Tibial nerve (tissue), 4 donors: ENCODE results near the gene EHF.

Source experiments
- EP300 ChIP-seq, 2 donors: sonication (generic); formaldehyde crosslinking; IDR thresholded peaks; one replicate each; pipeline ENCODE4 v1.6.1; 2017; ENCODE audit warnings: antibody characterized with exemption in 2 of 2, mild to moderate bottlenecking in 1 of 2
- TF ChIP-seq, protein P1 (sequence below), 5 experiments: fragments of 200-600 bp in 3 of 5; fragments of 450-650 bp in 2 of 5; sonication (generic) in 3 of 5; IDR thresholded peaks; one replicate each; pipeline ENCODE4 v1.5.1; 2016 to 2019; ENCODE audit warnings: antibody characterized with exemption in 5 of 5, mild to moderate bottlenecking in 3 of 5, moderate library complexity in 2 of 5

DNA sequence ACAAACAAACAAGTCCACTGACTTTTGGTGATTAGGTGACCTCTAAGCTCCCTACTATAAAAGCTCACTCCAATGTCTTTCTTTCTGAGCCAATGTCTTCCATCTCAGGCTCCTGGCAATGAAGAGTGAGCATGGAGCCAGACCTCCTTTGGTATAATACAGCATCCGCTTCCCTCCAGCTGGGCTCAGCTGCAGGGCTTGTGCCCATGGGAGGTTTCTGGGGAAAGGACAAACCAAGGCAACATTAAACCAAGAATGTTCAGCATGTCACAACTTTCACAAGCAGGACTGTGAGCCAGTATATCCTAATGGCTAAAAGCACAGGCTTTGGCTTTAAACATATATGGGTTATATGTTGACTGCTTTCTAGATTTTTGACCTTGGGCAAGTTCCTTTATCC is 58.8 kb downstream of the EHF start:
- TF ChIP-seq, protein P1, sequence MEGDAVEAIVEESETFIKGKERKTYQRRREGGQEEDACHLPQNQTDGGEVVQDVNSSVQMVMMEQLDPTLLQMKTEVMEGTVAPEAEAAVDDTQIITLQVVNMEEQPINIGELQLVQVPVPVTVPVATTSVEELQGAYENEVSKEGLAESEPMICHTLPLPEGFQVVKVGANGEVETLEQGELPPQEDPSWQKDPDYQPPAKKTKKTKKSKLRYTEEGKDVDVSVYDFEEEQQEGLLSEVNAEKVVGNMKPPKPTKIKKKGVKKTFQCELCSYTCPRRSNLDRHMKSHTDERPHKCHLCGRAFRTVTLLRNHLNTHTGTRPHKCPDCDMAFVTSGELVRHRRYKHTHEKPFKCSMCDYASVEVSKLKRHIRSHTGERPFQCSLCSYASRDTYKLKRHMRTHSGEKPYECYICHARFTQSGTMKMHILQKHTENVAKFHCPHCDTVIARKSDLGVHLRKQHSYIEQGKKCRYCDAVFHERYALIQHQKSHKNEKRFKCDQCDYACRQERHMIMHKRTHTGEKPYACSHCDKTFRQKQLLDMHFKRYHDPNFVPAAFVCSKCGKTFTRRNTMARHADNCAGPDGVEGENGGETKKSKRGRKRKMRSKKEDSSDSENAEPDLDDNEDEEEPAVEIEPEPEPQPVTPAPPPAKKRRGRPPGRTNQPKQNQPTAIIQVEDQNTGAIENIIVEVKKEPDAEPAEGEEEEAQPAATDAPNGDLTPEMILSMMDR (IDR thresholded peaks at IDR 0.05): no peak
- no peak for TF ChIP-seq EP300 (IDR thresholded peaks at IDR 0.05)
